ENCODE data around the gene ATP5F1B. TPM values are rescaled to one million over a fixed set of nuclear protein-coding genes. Genes with fewer than 3 reads are reported as not detected.
A peak's percentile ranks its signal among the peaks of the same experiment; 100 is the strongest.

ATP5F1B gene
- total and polyA plus RNA-seq, 4 donors = 432 to 838 (median 676) TPM

GRCh38 chr12:56600753-56601152 lies 45.0 kb downstream of the ATP5F1B start:
- no peaks in the 10 kb centered on the region for H3K27me3 ChIP-seq (ENCODE audit: control insufficient read depth, insufficient read depth, low read length)
- H3K4me3 ChIP-seq (ENCODE audit: low read depth, low read length) = no peak overlapping the region
- no peaks in the 10 kb centered on the region for H3K4me1 ChIP-seq (ENCODE audit: control insufficient read depth, insufficient read depth, low read length)
- WGBS (ENCODE audit: insufficient coverage) = 95% methylated on average over 5 of the region's 6 CpGs
- no peaks in the 10 kb centered on the region for H3K9me3 ChIP-seq (ENCODE audit: control insufficient read depth, insufficient read depth, low read length)
- DNase-seq (ENCODE audit: low read depth in 4 of 6, low spot score in 6 of 6) = no peak
- peaks cover 87% of the 10 kb centered on the region for H3K36me3 ChIP-seq (ENCODE audit: control insufficient read depth, insufficient read depth, low read length)
- H3K27ac ChIP-seq (ENCODE audit: low read depth, low read length) = no peak overlapping the region

- Histone ChIP-seq H3K27me3 (ENCODE audit: control insufficient read depth, insufficient read depth, low read length) (no peaks in the 10 kb centered on the region), H3K9me3 (ENCODE audit: control insufficient read depth, insufficient read depth, low read length) (no peaks in the 10 kb centered on the region), H3K4me3 (ENCODE audit: low read depth, low read length) (no peak overlapping the region), H3K36me3 (ENCODE audit: control insufficient read depth, insufficient read depth, low read length) (peaks cover 78% of the 10 kb centered on the region), H3K27ac (ENCODE audit: low read depth, low read length) (no peak overlapping the region), H3K4me1 (ENCODE audit: control insufficient read depth, insufficient read depth, low read length) (no peaks in the 10 kb centered on the region)
- 94% methylated on average over 9 of the region's 10 CpGs for WGBS (ENCODE audit: insufficient coverage)
- DNase-seq (ENCODE audit: low read depth in 4 of 6, low spot score in 6 of 6) = no peak
These were observed 46.0 kb downstream of the ATP5F1B start for GRCh38 chr12:56599797-56600196.

- H3K9me3 ChIP-seq (ENCODE audit: control insufficient read depth, insufficient read depth, low read length) = no peaks in the 10 kb centered on the region
- peaks cover 71% of the 10 kb centered on the region for H3K36me3 ChIP-seq (ENCODE audit: control insufficient read depth, insufficient read depth, low read length)
- DNase-seq (ENCODE audit: low read depth in 4 of 6, low spot score in 6 of 6) = no peak
- WGBS (ENCODE audit: insufficient coverage) = 94% methylated on average over 7 of the region's 15 CpGs
- no peaks in the 10 kb centered on the region for H3K27me3 ChIP-seq (ENCODE audit: control insufficient read depth, insufficient read depth, low read length)
- H3K4me1 ChIP-seq (ENCODE audit: control insufficient read depth, insufficient read depth, low read length) = no peaks in the 10 kb centered on the region
- H3K27ac ChIP-seq (ENCODE audit: low read depth, low read length) = no peak overlapping the region
- no peak overlapping the region for H3K4me3 ChIP-seq (ENCODE audit: low read depth, low read length)
These were observed 46.7 kb downstream of the ATP5F1B start for GRCh38 chr12:56599041-56599440.

- H3K27ac ChIP-seq (ENCODE audit: low read depth, low read length) = no peak overlapping the region
These were observed 49.0 kb downstream of the ATP5F1B start for GRCh38 chr12:56596815-56597214.

GRCh38 chr12:56593909-56594621 lies 51.7 kb downstream of the ATP5F1B start:
- 75% methylated on average over 5 of the region's 8 CpGs for WGBS (ENCODE audit: insufficient coverage)
- peak overlapping the region; percentile 87 for H3K27ac ChIP-seq (ENCODE audit: low read depth, low read length)
- DNase-seq (ENCODE audit: low read depth in 4 of 6, low spot score in 6 of 6) = peak in 4 of 6 donors; percentile 22 to 78 (median 62)
- H3K36me3 ChIP-seq (ENCODE audit: control insufficient read depth, insufficient read depth, low read length) = peaks cover 29% of the 10 kb centered on the region
- H3K27me3 ChIP-seq (ENCODE audit: control insufficient read depth, insufficient read depth, low read length) = no peaks in the 10 kb centered on the region
- no peaks in the 10 kb centered on the region for H3K9me3 ChIP-seq (ENCODE audit: control insufficient read depth, insufficient read depth, low read length)
- H3K4me1 ChIP-seq (ENCODE audit: control insufficient read depth, insufficient read depth, low read length) = peaks cover 16% of the 10 kb centered on the region
- no peak overlapping the region for H3K4me3 ChIP-seq (ENCODE audit: low read depth, low read length)

More at GRCh38 chr12:56596815-56597214, 49.0 kb downstream of the ATP5F1B start:
- no CpG with 5 or more reads among the region's 3 CpGs for WGBS (ENCODE audit: insufficient coverage)
- H3K9me3 ChIP-seq (ENCODE audit: control insufficient read depth, insufficient read depth, low read length) = no peaks in the 10 kb centered on the region
- H3K4me1 ChIP-seq (ENCODE audit: control insufficient read depth, insufficient read depth, low read length) = peaks cover 14% of the 10 kb centered on the region
- no peak for DNase-seq (ENCODE audit: low read depth in 4 of 6, low spot score in 6 of 6)
- H3K4me3 ChIP-seq (ENCODE audit: low read depth, low read length) = no peak overlapping the region
- no peaks in the 10 kb centered on the region for H3K27me3 ChIP-seq (ENCODE audit: control insufficient read depth, insufficient read depth, low read length)
- peaks cover 54% of the 10 kb centered on the region for H3K36me3 ChIP-seq (ENCODE audit: control insufficient read depth, insufficient read depth, low read length)

- no peak overlapping the region for H3K4me3 ChIP-seq (ENCODE audit: low read depth, low read length)
- peak in 4 of 6 donors; percentile 7 to 70 (median 26) for DNase-seq (ENCODE audit: low read depth in 4 of 6, low spot score in 6 of 6)
- no peaks in the 10 kb centered on the region for H3K9me3 ChIP-seq (ENCODE audit: control insufficient read depth, insufficient read depth, low read length)
- peaks cover 18% of the 10 kb centered on the region for H3K36me3 ChIP-seq (ENCODE audit: control insufficient read depth, insufficient read depth, low read length)
- H3K4me1 ChIP-seq (ENCODE audit: control insufficient read depth, insufficient read depth, low read length) = peaks cover 22% of the 10 kb centered on the region
- H3K27ac ChIP-seq (ENCODE audit: low read depth, low read length) = peak overlapping the region; percentile 87
- no peaks in the 10 kb centered on the region for H3K27me3 ChIP-seq (ENCODE audit: control insufficient read depth, insufficient read depth, low read length)
These were observed 53.8 kb downstream of the ATP5F1B start for GRCh38 chr12:56591961-56592360.

GRCh38 chr12:56591126-56591525 lies 54.7 kb downstream of the ATP5F1B start:
- peaks cover 16% of the 10 kb centered on the region for H3K36me3 ChIP-seq (ENCODE audit: control insufficient read depth, insufficient read depth, low read length)
- 83% methylated on average over 1 of the region's 5 CpGs for WGBS (ENCODE audit: insufficient coverage)
- no peak for DNase-seq (ENCODE audit: low read depth in 4 of 6, low spot score in 6 of 6)
- no peaks in the 10 kb centered on the region for H3K27me3 ChIP-seq (ENCODE audit: control insufficient read depth, insufficient read depth, low read length)
- peak overlapping the region; percentile 81 for H3K27ac ChIP-seq (ENCODE audit: low read depth, low read length)
- H3K9me3 ChIP-seq (ENCODE audit: control insufficient read depth, insufficient read depth, low read length) = no peaks in the 10 kb centered on the region
- no peak overlapping the region for H3K4me3 ChIP-seq (ENCODE audit: low read depth, low read length)
- H3K4me1 ChIP-seq (ENCODE audit: control insufficient read depth, insufficient read depth, low read length) = peaks cover 22% of the 10 kb centered on the region

GRCh38 chr12:56590237-56590830 lies 55.5 kb downstream of the ATP5F1B start:
- H3K27ac ChIP-seq (ENCODE audit: low read depth, low read length) = peak overlapping the region; percentile 81

GRCh38 chr12:56589783-56590182 lies 56.0 kb downstream of the ATP5F1B start:
- H3K4me1 ChIP-seq (ENCODE audit: control insufficient read depth, insufficient read depth, low read length) = peaks cover 22% of the 10 kb centered on the region
- no peak for DNase-seq (ENCODE audit: low read depth in 4 of 6, low spot score in 6 of 6)
- H3K27ac ChIP-seq (ENCODE audit: low read depth, low read length) = peak overlapping the region; percentile 81

More at GRCh38 chr12:56590237-56590830, 55.5 kb downstream of the ATP5F1B start:
- Histone ChIP-seq H3K27me3 (ENCODE audit: control insufficient read depth, insufficient read depth, low read length) (no peaks in the 10 kb centered on the region), H3K4me1 (ENCODE audit: control insufficient read depth, insufficient read depth, low read length) (peaks cover 22% of the 10 kb centered on the region), H3K9me3 (ENCODE audit: control insufficient read depth, insufficient read depth, low read length) (no peaks in the 10 kb centered on the region), H3K4me3 (ENCODE audit: low read depth, low read length) (no peak overlapping the region), H3K36me3 (ENCODE audit: control insufficient read depth, insufficient read depth, low read length) (peaks cover 16% of the 10 kb centered on the region)
- peak in 1 of 6 donors; percentile 25 for DNase-seq (ENCODE audit: low read depth in 4 of 6, low spot score in 6 of 6)
- 67% methylated on average over 1 of the region's 3 CpGs for WGBS (ENCODE audit: insufficient coverage)

More at GRCh38 chr12:56589783-56590182, 56.0 kb downstream of the ATP5F1B start:
- Histone ChIP-seq H3K36me3 (ENCODE audit: control insufficient read depth, insufficient read depth, low read length) (peaks cover 16% of the 10 kb centered on the region), H3K4me3 (ENCODE audit: low read depth, low read length) (no peak overlapping the region), H3K27me3 (ENCODE audit: control insufficient read depth, insufficient read depth, low read length) (no peaks in the 10 kb centered on the region), H3K9me3 (ENCODE audit: control insufficient read depth, insufficient read depth, low read length) (no peaks in the 10 kb centered on the region)
- 86% methylated on average over 1 of the region's 1 CpG for WGBS (ENCODE audit: insufficient coverage)

All from spinal cord (tissue), 10 donors.